Inferior parietal cortex (tissue), 1 donor: Measurements from ENCODE around the gene TOGARAM1.
"Not testable (repeated sequence)": the region's sequence is repeated elsewhere in the genome, so short reads cannot be mapped to it uniquely, and the experiment has no call there.

Source experiments
- DNase-seq: peaks from one replicate; pipeline ENCODE4 v3.0.0-alpha.2; 2016; ENCODE audit errors: extremely low spot score

Gene TOGARAM1

DNA sequence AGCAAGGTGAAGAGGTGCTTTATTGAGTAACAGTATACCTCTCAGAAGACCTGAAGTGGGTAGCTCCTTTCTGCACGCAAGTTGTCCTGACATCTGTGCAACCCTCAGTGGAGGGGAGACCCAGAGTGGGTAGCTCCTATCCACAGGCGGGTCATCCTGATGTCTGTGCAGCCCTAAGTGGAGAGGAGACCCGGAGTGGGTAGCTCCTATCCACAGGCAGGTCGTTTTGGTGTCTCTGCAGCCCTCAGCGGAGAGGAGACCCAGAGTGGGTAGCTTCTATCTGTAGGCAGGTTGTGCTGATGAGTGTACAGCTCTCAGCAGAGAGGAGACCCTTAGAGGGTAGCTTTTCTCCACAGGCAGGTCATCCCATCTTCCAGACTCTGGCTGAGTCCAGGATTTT lies 76.9 kb downstream of the TOGARAM1 start:
- DNase-seq, result no peak

DNA sequence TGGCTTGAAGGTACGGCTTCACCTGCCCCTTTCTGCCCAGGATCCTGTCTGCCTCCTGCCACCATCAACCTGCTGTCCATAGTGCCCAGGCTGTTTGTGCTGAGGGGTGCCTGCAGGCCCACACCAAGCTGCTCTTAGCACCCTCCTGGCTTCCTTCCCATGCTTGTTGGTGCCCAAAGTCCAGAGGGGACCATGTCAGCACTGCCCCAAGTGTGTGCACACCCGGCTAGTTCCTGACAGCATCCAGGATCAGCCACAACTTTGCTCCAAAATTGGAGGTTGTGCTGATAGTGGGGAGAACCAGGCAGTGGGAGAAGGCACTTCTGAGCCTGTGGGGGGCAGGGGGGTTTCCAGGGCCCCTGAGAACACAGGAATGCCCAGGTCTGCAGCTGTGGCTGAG lies 77.4 kb downstream of the TOGARAM1 start:
- DNase-seq, result no peak

DNA sequence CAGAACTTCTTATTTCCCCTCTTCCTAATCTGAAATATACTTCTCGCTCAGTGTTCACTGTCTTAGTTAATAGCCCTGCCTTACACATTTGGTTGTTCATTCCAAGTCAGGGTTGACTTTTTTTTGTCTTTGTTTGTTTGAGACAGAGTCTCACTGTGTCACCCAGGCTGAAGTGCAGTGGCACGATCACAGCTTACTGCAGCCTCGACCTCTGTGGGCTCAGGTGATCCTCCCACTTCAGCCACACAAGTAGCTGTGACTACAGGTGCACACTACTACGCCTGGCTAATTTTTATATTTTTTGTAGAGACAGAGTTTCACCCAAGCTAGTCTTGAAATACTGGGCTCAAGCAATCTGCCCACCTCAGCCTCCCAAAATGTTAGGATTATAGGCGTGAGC lies 79.7 kb downstream of the TOGARAM1 start:
- no peak for DNase-seq

DNA sequence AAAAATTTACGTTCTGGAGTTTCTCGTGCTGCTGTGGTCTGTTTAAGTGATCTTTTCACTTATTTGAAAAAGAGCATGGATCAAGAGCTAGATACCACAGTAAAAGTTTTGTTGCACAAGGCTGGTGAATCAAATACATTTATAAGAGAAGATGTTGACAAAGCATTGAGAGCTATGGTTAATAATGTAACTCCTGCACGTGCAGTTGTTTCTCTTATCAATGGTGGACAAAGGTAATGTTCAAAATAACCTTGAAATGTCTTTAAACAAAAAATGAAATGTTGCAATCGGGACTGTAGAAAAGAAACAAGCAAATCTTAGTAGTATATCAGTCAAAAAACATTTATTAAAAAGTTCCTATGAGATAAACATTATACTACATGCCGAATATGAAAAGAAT lies 82.6 kb downstream of the TOGARAM1 start:
- DNase-seq, result no peak

DNA sequence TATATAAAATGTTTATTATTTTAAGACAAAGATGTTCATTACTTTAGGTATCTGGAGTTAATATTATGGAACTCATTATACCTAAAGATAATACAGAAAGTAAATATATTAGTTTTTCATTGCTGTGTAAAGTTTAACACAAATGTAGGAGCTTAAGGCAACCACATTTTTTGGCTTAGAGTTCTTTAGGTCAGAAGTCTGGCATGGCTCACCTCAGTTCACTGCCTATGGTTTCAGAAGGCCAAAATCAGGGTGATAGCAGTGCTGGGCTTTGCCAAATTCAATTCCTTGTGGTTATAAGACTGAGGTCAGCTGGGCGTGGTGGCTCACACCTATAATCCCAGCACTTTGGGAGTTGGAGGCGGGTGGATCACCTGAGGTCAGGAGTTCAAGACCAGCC lies 86.4 kb downstream of the TOGARAM1 start:
- DNase-seq, result no peak

DNA sequence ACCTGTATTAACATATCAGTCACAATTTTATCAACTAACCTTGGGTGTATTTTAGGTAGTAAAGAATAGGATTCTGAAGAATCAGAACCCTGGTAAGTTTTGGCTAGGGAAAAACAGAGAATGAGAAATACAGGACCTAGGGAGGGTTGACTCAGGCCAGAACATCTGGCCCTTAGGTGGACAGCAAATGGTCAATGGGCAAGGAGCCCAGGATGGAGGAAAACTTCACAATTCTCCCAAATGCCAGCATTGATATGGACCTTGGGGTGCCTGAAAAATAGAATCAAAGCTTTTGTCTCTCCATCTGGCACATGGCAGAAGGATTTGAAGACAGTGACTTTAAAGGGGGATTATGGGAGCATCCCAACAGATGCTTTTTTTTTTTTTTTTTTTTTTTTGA lies 89.2 kb downstream of the TOGARAM1 start:
- DNase-seq, result no peak

DNA sequence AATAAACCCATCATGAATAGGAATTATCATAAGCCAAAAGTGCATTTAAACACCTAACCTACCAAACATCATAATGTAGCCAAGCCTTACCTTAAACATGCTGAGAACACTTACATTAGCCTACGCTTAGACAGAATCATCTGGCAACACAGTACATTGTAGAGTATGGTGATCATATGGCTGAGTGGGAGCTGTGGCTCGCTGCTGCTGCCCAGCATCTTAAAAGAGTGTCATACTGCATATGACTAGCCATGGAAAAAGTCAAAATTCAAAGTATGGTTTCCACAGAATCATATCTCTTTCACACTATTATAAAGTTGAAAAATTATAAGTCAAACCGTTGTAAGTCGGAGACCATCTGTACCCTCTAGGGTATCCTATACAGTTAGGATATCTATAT lies 89.9 kb downstream of the TOGARAM1 start:
- peak; percentile 15 for DNase-seq

DNA sequence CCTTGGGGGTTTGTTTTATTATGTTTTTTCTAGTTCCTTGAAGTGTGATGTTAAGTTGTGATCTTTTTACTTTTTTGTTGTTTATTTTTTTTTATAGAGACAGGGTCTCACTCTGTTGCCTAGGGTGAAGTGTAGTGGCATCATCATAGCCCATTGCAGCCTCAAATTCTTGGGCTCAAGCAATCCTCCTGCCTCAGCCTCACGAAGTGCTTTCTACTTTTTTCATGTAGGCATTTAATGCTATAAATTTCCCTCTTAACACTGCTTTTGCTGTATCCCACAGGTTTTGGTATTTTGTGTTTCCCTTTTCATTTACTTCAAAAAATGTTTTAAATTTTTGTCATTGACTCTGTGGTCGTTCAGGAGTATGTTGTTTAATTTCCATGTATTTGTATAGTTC lies 95.4 kb downstream of the TOGARAM1 start:
- no peak for DNase-seq

DNA sequence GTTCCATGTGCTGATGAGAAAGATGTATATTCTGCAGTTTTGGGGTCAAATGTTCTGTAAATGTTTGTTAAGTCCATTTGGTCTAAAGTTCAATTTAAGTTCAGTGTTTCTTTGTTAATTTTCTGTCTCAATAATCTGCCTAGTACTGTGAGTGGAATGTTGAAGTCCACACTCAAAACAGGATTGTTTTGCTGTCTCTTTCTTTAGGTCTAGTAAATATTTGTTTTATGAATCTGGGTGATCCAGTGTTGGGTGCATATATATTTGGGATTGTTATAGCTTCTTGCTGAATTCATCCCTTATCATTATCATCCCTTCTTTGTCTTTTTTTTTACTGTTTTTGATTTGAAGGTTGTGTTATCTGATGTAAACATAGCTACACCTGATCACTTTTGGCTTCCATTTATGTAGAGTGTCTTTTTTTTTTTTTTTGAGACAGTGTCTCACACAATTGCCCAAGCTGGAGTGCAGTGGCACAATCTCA lies 95.9 kb downstream of the TOGARAM1 start:
- DNase-seq, result no peak

DNA sequence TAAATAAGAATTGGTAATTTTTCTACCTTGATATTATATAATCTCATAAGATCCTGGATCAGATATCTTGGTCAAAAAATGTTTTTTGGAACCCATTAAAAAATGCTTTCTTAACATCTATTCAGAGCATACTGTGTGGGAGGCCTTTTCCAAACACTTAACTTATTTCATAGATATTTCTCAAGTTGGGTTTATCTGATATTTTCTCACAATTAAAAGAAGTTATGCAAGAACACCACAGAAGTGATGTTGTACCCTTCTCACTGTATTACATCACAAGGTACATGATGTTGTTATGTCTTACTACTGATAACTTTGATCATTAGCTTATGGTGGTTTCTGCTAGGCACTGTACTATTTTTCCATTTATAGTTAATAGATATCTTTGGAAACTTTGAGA lies 98.6 kb downstream of the TOGARAM1 start:
- no peak for DNase-seq

DNA sequence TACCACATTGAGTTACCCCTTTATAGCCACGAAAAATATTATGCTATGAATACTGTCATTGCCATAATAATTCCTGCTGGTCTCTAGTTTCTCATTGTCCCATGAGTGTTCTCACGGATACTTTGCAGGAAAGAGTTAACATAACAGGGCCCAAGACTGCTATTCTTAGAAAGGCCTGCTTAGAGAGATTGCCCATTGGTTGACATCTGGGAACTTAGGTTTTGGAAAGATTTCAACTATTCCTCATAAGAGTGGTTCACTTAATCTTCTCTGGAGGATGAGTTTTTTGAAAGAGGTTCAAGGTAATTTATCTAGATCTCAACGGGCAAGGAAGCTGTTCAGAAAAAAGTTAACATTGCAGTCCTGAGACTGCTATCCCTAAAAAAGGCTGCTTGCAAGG lies 103.5 kb downstream of the TOGARAM1 start:
- DNase-seq, result no peak

DNA sequence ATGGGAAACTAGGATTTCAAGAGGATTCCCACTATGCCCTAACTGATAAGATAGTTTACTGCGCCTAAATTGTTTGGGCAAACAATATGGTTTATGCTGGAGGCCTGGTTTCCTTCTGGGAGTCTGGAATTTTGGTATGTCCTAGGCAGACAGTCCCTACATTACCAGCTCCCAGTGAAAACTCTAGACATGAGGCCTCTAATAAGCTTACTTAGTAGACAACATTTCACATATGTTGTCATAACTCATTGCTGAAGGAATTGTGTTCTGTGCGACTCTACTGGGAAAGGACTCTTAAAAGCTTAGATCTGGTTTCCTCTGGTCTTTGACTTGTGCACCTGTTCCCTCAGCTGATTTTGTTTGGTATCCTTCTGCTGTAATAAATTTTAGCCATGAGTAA lies 104.0 kb downstream of the TOGARAM1 start:
- DNase-seq, result no peak

DNA sequence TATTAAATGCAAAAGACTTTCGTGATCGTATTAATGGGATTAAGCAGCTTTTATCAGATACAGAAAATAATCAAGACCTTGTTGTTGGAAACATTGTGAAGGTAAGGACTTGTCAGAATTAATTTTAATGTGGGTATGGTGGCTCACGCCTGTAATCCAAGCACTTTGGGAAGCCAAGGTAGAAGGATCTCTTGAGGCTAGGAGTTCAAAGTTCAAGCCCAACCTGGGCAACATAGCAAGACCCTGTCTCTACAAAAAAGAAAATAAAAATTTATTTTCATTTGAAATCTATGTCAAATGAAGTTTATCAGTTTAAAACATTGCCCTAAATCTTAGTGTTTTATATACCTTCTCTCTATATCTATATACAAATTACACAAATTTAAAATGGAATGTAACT lies 104.7 kb downstream of the TOGARAM1 start:
- no peak for DNase-seq

DNA sequence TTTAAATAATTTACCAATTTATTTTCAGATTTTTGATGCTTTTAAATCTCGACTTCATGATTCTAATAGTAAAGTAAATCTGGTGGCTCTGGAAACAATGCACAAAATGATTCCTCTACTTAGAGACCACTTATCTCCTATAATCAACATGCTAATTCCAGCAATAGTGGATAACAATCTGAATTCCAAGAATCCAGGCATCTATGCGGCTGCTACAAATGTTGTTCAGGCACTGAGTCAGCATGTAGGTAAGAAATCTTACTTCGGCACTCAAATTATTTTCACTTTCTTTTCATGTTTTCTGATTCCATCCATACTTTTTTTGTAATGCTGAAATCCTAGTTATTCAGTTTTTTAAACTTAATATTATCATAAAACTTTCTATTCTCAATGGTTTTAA lies 106.4 kb downstream of the TOGARAM1 start:
- DNase-seq, result no peak

DNA sequence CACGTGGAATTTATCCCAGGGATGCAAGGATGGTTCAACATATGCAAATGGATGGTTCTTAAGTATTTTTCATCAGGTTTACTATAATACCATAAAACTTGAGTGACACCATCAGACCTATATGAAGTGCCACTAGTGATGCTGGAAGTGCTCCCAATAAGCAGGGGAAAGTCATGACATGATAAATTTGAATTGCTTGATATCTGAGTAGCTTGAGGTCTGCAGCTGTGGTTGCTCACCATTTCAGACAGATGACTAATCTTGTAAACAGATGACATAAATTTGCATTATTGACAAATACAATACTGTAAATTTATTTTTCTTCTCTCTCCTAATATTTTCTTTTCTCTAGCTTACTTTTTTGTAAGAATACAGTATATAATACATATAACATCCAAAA lies 108.2 kb downstream of the TOGARAM1 start:
- no peak for DNase-seq

DNA sequence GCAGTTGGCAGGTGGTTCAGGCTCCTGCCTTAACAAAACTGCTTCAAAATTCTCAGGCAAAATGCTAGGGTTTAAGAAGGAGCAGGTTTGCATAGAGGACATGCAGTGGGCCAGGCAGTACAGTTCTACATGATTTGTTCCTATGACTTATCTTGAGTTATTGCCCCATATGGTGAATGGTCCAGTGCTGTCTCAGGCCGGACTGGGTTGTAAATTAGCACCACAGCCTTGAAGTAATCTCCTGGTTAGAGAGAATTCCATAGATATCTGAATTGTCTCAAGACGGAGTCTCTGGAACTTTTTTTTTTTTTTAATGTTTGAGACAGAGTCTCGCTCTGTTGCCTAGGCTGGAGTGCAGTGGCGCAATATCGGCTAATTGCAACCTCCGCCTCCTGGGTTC lies 110.1 kb downstream of the TOGARAM1 start:
- DNase-seq, result no peak

DNA sequence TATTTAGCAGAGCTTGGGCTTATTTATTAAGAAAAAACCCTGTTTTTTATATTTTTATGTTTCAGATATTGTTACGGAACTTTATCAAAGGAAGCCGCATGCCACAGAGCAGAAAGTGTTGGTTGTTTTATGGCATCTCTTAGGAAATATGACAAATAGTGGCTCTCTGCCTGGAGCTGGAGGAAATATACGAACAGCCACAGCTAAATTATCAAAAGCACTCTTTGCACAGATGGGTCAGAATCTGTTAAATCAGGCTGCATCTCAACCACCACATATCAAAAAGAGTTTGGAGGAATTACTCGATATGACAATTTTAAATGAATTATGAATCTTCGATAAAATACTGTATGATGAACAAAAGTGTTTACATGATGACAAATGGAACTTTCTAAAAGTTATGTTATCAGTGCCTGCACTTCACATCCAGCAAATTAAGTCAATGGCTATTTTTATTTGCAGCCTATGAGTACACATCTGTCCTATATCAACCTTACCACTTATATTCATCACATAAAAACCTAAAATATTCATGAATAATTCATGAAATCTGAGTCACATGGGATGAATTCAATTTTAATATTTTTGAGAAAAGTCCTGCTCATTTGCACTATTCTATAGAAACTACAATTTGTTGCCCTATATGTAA lies 111.4 kb downstream of the TOGARAM1 start:
- no peak for DNase-seq

DNA sequence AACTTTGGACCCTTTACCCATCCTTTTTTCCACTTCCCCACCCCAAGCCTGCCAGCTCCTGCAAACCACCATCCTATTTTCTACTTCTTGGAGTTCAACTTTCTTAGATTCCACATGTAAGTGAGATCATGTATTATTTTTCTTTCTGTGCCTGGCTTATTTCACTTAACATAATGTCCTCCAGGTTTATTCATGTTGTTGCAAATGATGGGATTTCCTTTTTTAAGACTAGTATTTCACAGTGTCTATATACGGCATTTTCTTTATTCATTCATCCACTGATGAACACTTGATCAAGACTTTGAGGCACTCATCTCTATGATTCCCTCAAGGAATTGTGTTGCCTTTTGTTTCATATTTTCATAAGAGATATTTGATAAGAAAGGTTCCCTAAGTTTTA lies 116.3 kb downstream of the TOGARAM1 start:
- DNase-seq, result no peak

DNA sequence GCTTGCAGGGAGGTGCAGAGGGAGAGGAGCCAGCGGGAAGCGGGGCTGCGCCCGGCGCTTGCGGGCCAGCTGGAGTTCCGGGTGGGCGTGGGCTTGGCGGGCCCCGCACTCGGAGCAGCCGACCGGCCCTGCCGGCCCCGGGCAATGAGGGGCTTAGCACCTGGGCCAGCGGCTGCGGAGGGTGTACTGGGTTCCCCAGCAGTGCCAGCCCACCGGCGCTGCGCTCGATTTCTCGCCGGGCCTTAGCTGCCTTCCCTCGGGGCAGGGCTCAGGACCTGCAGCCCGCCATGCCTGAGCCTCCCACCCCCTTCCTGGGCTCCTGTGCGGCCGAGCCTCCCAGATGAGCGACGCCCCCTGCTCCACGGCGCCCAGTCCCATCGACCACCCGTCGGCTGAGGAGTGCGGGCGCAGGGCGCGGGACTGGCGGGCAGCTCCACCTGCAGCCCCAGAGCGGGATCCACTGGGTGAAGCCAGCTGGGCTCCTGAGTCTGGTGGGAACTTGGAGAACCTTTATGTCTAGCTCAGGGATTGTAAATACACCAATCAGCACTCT lies 118.5 kb downstream of the TOGARAM1 start:
- DNase-seq, result not testable (repeated sequence)

DNA sequence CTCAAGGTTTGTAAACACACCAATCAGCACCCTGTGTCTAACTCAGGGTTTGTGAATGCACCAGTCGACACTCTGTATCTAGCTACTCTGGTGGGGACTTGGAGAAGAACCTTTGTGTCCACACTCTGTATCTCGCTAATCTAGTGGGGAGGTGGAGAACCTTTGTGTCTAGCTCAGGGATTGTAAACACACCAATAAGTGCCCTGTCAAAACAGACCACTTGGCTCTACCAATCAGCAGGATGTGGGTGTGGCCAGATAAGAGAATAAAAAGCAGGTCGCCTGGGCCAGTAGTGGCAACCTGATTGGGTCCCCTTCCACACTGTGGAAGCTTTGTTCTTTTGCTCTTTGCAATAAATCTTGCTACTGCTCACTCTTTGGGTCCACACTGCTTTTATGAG lies 119.1 kb downstream of the TOGARAM1 start:
- not testable (repeated sequence) for DNase-seq

DNA sequence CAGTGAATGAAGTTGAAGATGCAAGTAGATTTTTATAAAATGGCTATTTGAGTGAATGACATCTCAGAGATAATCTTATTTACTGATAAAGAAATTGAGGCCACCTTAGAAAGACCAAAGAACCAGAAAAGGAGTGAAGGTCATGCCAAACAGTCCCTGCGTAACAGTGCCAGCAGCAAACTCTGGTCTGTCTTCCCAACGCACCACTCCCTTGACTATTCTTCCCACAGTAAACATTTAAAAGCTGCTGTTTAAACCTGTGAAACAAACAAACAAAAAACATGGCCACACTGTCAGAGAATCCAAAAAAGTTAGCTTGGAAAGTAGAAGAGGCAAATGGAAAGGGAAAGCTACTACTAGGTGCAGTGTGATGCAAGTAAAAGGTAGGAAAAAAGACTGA lies 120.4 kb downstream of the TOGARAM1 start:
- no peak for DNase-seq

DNA sequence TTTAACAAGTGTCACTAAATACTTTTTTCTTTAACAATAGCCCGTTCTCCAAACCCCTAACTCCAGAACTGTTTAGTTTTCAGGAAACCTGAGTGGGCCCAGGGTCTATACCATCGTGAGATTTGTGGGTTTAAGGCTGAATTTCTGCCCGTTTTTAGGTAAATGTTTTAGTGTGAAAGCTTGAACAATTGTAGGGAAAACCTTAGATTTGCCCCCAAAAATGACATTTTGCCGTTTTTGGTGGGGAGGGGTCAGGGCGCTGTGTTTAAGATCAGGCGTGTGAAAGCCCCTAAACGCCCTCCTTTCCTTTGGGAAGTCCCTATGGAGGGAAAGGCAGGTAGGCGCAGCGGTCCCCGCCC lies 121.6 kb downstream of the TOGARAM1 start:
- DNase-seq, result peak; percentile 40

DNA sequence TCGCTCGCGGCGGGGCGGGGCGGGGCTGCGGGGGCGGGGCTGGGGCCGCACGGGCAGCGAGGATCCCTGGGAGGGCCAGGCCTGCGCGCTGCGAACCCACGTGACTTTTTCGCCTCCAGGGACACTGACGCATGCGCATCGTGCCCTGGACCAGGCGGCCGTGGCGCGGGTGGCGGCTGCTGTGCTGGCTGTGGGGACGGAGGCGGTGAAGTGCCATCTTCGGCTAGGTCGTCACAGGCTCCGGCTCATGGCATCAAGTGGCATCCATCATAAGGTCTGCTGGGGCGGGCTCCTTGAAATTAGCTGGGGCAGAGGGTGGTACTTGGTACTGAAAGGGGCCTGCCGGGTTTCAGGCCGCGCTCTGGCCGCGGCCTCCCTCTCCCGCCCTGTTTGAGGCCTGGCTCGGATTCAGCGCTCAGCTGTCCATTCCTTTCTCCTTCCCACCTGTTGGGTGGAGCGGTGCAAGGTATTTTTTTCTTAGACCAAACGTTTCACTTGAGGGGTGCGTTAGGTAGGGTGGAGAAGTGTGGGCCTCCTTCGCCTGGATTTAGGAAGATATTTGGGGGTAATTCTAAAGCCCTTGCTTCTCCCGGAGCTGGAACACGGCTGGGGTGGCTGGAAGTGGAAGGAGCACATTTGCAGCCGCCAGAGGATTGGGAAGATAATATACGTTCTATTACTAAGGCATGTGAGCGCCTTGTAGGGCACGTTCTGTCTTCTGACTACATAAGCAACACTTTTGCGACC lies 122.2 kb downstream of the TOGARAM1 start, which contains the start of gene PRPF39:
PRPF39 (plus strand) TSS at position 141 of the 747 bp plus-strand sequence. CDS start 11,124 bp downstream, outside the sequence.
- peak; percentile 94 for DNase-seq
